Measurements from ENCODE around the gene NCKAP5. TPM values are rescaled to one million over a fixed set of nuclear protein-coding genes. Genes with fewer than 3 reads are reported as not detected.

NCKAP5 gene
- total and polyA plus RNA-seq, 2 of the 8 experiments (the other 6 are each of a cell fraction or from before 2014, with no cell fraction given): 0.27 to 0.86 TPM

DNA sequence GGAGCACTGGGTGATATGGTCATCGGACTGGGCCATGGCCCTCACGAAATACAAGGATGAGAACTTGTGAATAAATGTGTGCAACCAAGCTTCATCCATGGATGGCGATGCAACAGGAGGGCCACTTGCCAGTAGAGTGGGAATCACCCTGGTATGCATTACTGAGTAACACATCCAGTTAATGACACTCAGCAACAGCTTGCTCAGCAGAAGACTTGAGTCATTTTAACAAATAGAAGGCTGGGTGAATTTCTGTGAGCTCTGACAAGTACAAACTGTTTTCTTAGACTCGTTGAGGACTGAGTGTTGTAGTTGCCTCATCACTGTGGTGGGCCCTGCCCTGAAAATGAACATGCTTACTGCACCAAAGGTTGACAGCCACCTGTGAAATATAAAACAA is 221.6 kb downstream of the NCKAP5 start:
- POLR2A ChIA-PET (ENCODE audit: partially characterized antibody): no interaction called here
- Histone ChIP-seq H2BK120ac (replicated peaks; ENCODE audit: low read depth, low read length) (no peak overlapping the region), H4K91ac (replicated peaks; ENCODE audit: insufficient read length, low read length) (no peak overlapping the region), H2BK12ac (ENCODE audit: low read depth, low read length) (no peak overlapping the region), H4K20me1 (replicated peaks in 1 of 2; ENCODE audit: control insufficient read depth in 1 of 2, insufficient read depth in 2 of 2, low read length in 2 of 2) (no peaks in the 10 kb centered on the region), H3K4me1 (replicated peaks in 1 of 4; ENCODE audit: control insufficient read depth in 3 of 4, insufficient read depth in 4 of 4, low read length in 3 of 4) (peaks cover 0 to 7% (median 0%) of the 10 kb centered on the region in 4 experiments; a peak in 2 of 7 replicates), H3K4me3 (ENCODE audit: extremely low read depth in 1 of 4, insufficient read depth in 2 of 4, low read depth in 3 of 4, low read length in 4 of 4) (no peak overlapping the region), H3K9me3 (ENCODE audit: insufficient read depth in 2 of 2, low read depth in 1 of 2, low read length in 1 of 2) (no peaks in the 10 kb centered on the region), H3K23ac (ENCODE audit: insufficient read length) (no peak overlapping the region), H3K27ac (ENCODE audit: low read depth, low read length) (no peak overlapping the region), H2AK5ac (ENCODE audit: low read depth, low read length) (no peak overlapping the region), H3K36me3 (ENCODE audit: control insufficient read depth in 2 of 4, insufficient read depth in 4 of 4, low read length in 3 of 4) (no peaks in the 10 kb centered on the region), H2AFZ (ENCODE audit: low read length) (no peak overlapping the region), H2BK20ac (ENCODE audit: low read length) (no peak overlapping the region), H3K4me2 (ENCODE audit: insufficient read depth in 1 of 2, low read depth in 2 of 2, low read length in 2 of 2) (no peak overlapping the region), H3K56ac (replicated peaks; ENCODE audit: insufficient read length, low read depth, low read length) (no peak overlapping the region), H3K9ac (replicated peaks in 1 of 4; ENCODE audit: extremely low read depth in 1 of 4, low read depth in 3 of 4, low read length in 3 of 4) (no peak overlapping the region), H3K18ac (ENCODE audit: extremely low read depth, low read length) (no peak overlapping the region), H3K4ac (replicated peaks; ENCODE audit: insufficient read length, low read depth, low read length) (no peak overlapping the region), H4K5ac (ENCODE audit: insufficient read length, low read depth, low read length) (no peak overlapping the region), H4K8ac (ENCODE audit: extremely low read depth, insufficient read depth, low read length) (no peak overlapping the region), H3K14ac (ENCODE audit: insufficient read length) (no peak overlapping the region), H3K27me3 (replicated peaks in 1 of 4; ENCODE audit: control insufficient read depth in 3 of 4, extremely low read depth in 1 of 4, insufficient read depth in 3 of 4, low read length in 3 of 4) (no peaks in the 10 kb centered on the region), H3K79me2 (ENCODE audit: control insufficient read depth in 1 of 2, insufficient read depth in 2 of 2, low read length in 2 of 2) (no peaks in the 10 kb centered on the region), H2BK5ac (ENCODE audit: low read depth, low read length) (no peak overlapping the region), H3K79me1 (ENCODE audit: low read depth, low read length) (no peaks in the 10 kb centered on the region), H3K23me2 (ENCODE audit: low read depth, low read length) (no peaks in the 10 kb centered on the region), H2BK15ac (ENCODE audit: low read length) (no peak overlapping the region)
- WGBS, 2 experiments (ENCODE audit: extremely low coverage in 1 of 2, insufficient coverage in 1 of 2, insufficient read length in 1 of 2, insufficient replicate concordance in 2 of 2, low coverage in 1 of 2, low lambda C conversion rate in 2 of 2, missing lambda C conversion rate in 1 of 2): 98% methylated on average over 4 of the region's 4 CpGs; no CpG with 5 or more reads in 1 of the 2 experiments
- CTCF ChIA-PET (ENCODE audit: partially characterized antibody): interaction anchor here (1.4 kb wide), 1 partner anchor 35 kb away, joined by 3 read pairs; no protein-coding TSS in a partner anchor
- no peak for DNase-seq (ENCODE audit: low read depth in 1 of 2, low spot score in 2 of 2)
- FAIRE-seq: no peak
- TF ChIP-seq MAFK (IDR thresholded peaks at IDR 0.05; ENCODE audit: low read depth, low read length): no peak
- TF ChIP-seq SAP30 (IDR thresholded peaks at IDR 0.05; ENCODE audit: insufficient read depth, insufficient replicate concordance, low read length): no peak
- no peak for TF ChIP-seq POU5F1 (IDR thresholded peaks at IDR 0.05; ENCODE audit: low read depth, low read length)
- no peak for TF ChIP-seq CBX8 (IDR thresholded peaks at IDR 0.05; ENCODE audit: borderline replicate concordance, low read depth, low read length)
- no peak for TF ChIP-seq JUN (IDR thresholded peaks at IDR 0.05; ENCODE audit: low read depth, low read length)
- TF ChIP-seq HDAC6 (IDR thresholded peaks at IDR 0.05; ENCODE audit: low read depth, low read length): no peak
- TF ChIP-seq, protein P1, sequence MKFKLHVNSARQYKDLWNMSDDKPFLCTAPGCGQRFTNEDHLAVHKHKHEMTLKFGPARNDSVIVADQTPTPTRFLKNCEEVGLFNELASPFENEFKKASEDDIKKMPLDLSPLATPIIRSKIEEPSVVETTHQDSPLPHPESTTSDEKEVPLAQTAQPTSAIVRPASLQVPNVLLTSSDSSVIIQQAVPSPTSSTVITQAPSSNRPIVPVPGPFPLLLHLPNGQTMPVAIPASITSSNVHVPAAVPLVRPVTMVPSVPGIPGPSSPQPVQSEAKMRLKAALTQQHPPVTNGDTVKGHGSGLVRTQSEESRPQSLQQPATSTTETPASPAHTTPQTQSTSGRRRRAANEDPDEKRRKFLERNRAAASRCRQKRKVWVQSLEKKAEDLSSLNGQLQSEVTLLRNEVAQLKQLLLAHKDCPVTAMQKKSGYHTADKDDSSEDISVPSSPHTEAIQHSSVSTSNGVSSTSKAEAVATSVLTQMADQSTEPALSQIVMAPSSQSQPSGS (IDR thresholded peaks at IDR 0.05; ENCODE audit: low read length): no peak
- TF ChIP-seq SUZ12 (IDR thresholded peaks at IDR 0.05; ENCODE audit: low read length): no peak
- TF ChIP-seq RAD21 (IDR thresholded peaks at IDR 0.05 in 1 of 2, conservative IDR thresholded peaks at IDR 0.05 in 1 of 2; ENCODE audit: low read depth in 2 of 2, low read length in 2 of 2): no peak
- TF ChIP-seq POLR2AphosphoS5 (IDR thresholded peaks at IDR 0.05; ENCODE audit: low read depth, low read length): no peak
- TF ChIP-seq, protein P2, sequence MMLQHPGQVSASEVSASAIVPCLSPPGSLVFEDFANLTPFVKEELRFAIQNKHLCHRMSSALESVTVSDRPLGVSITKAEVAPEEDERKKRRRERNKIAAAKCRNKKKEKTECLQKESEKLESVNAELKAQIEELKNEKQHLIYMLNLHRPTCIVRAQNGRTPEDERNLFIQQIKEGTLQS (IDR thresholded peaks at IDR 0.05; ENCODE audit: insufficient read depth, low read depth, low read length): no peak
